A673 (cell line): ENCODE data around the gene SLIT3.

Experiments
- CTCF ChIP-seq: fragments of 300-800, 200-600 bp; sonication (generic); conservative IDR thresholded peaks from 2 replicates; pipeline ENCODE4 v1.5.1; 2017; ENCODE audit warnings: low read depth, mild to moderate bottlenecking, antibody characterized with exemption, low read length, moderate library complexity, mixed read lengths
- EZH2 ChIP-seq: fragments of 200-600 bp; sonication (generic); IDR thresholded peaks from 2 replicates; pipeline ENCODE4 v1.6.1; 2017; ENCODE audit warnings: borderline replicate concordance, low read depth, mild to moderate bottlenecking, mixed read lengths, antibody characterized with exemption, low read length; ENCODE audit not compliant: poor library complexity, severe bottlenecking

DNA sequence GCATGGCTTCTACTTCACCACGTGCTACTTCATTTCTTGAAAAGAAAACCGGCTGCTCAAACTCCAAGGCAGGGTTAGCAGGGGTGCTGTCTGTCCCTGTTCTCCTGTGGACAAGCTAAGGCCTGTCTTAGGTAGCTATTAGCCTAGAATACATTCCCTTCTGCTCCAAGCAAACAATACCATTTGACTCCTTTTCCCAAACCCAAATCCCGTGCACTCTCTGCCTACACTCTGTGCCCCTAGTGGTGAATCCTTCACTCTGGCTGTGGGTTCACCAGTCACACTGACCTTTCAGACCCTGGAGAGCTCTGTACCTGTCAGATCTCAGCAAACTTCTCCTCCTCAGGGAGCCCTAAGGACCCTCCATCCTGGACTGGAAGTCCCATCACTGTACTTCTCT, 211.6 kb downstream of the SLIT3 start:
- TF ChIP-seq CTCF: 0 out of 2 replicates have a peak, but pooled peaks have one; percentile 12
- TF ChIP-seq EZH2: no peak
